Liver (tissue), 3 donors: ENCODE measurements around the gene FTO.

Experiments used
- ATF3 ChIP-seq: IDR thresholded peaks from 2 replicates; pipeline ENCODE4 v1.6.1; 2016; ENCODE audit warnings: antibody characterized with exemption
- CTCF ChIP-seq: fragments of 150-350 bp; IDR thresholded peaks from 2 replicates; pipeline ENCODE4 v1.5.1; 2017; ENCODE audit warnings: improper control_type of control experiment, low read depth, low read length; ENCODE audit not compliant: missing input control
- GABPA ChIP-seq, 2 donors: IDR thresholded peaks in 1 of 2; conservative IDR thresholded peaks in 1 of 2; 2 replicates each; pipeline ENCODE4 v1.6.1; 2016; ENCODE audit warnings: antibody characterized with exemption in 2 of 2, mild to moderate bottlenecking in 1 of 2, moderate library complexity in 1 of 2
- JUND ChIP-seq, 2 donors: IDR thresholded peaks; 2 replicates each; pipeline ENCODE4 v1.6.1; 2016; ENCODE audit warnings: antibody characterized with exemption in 2 of 2
- MAX ChIP-seq: IDR thresholded peaks from 2 replicates; pipeline ENCODE4 v1.6.1; 2016; ENCODE audit warnings: antibody characterized with exemption
- REST ChIP-seq: IDR thresholded peaks from 2 replicates; pipeline ENCODE4 v1.6.1; 2016; ENCODE audit warnings: antibody characterized with exemption, mild to moderate bottlenecking
- SP1 ChIP-seq: IDR thresholded peaks from 2 replicates; pipeline ENCODE4 v1.6.1; 2018; ENCODE audit warnings: antibody characterized with exemption, mild to moderate bottlenecking
- TAF1 ChIP-seq: conservative IDR thresholded peaks from 2 replicates; pipeline ENCODE4 v1.6.1; 2016; ENCODE audit warnings: antibody characterized with exemption, mild to moderate bottlenecking
- YY1 ChIP-seq: IDR thresholded peaks from 2 replicates; pipeline ENCODE4 v1.6.1; 2016; ENCODE audit warnings: antibody characterized with exemption, mild to moderate bottlenecking
- ZBTB33 ChIP-seq: IDR thresholded peaks from 2 replicates; pipeline ENCODE4 v1.6.1; 2016; ENCODE audit warnings: antibody characterized with exemption
- donor health status: healthy.
- donor health status: healthy.

GRCh38 chr16:53846971-53847370 lies 143.0 kb downstream of the FTO start:
- TF ChIP-seq ZBTB33 (no peak), CTCF (no peak), SP1 (no peak), JUND (IDR thresholded peaks at IDR 0.05) (no peak), ATF3 (no peak), TAF1 (no peak), YY1 (no peak), REST (no peak), MAX (no peak), GABPA (IDR thresholded peaks at IDR 0.05 in 1 of 2, conservative IDR thresholded peaks at IDR 0.05 in 1 of 2) (no peak)
